OCI-LY7 (cell line): ENCODE results near the gene HMGCS1. TPM values are rescaled to one million over a fixed set of nuclear protein-coding genes. Genes with fewer than 3 reads are reported as not detected.

Experiments used
- BruUV-seq: library from RNA; stranded (reverse); fragments of 400-500 nt; replicated peaks from 2 replicates; lab custom pipeline; 2021; lab: Mats Ljungman, UMichigan
- CTCF ChIA-PET: fragments of 300-600 bp; sonication (Branson Sonifier 250); formaldehyde crosslinking; loops from one replicate; lab custom pipeline; 2022; ENCODE audit warnings: antibody characterized with exemption; ENCODE audit not compliant: unreplicated experiment; lab: Charles Lee
- POLR2A ChIA-PET: fragments of 300-600 bp; sonication (Branson Sonifier 250); formaldehyde crosslinking; loops from one replicate; lab custom pipeline; 2022; ENCODE audit warnings: antibody characterized with exemption; lab: Charles Lee
- DNase-seq: peaks from one replicate; pipeline ENCODE4 v3.0.0-alpha.2; 2015; ENCODE audit warnings: low spot score
- H2AFZ ChIP-seq: fragments of 200-600 bp; sonication (generic), shearing (Covaris generic); 2 replicates; pipeline ENCODE4 v1.6.1; 2014; ENCODE audit warnings: mild to moderate bottlenecking, antibody characterized with exemption, low read length, moderate library complexity
- H3K27ac ChIP-seq: fragments of 200-600 bp; sonication (generic); 2 replicates; pipeline ENCODE4 v1.5.1; 2014; ENCODE audit warnings: mixed run types, low read depth, mild to moderate bottlenecking, moderate library complexity, low read length, inconsistent platforms; ENCODE audit not compliant: poor library complexity, severe bottlenecking
- H3K36me3 ChIP-seq: fragments of 200-600 bp; sonication (generic); 2 replicates; pipeline ENCODE4 v1.6.1; 2014; ENCODE audit warnings: mild to moderate bottlenecking, antibody characterized with exemption, low read length, moderate library complexity, mixed read lengths; ENCODE audit not compliant: insufficient read depth
- H3K4me1 ChIP-seq: fragments of 200-600 bp; sonication (generic); 2 replicates; pipeline ENCODE4 v1.5.1; 2014; ENCODE audit warnings: mild to moderate bottlenecking, low read length; ENCODE audit not compliant: insufficient read depth, poor library complexity, severe bottlenecking
- H3K4me2 ChIP-seq: fragments of 200-600 bp; sonication (generic); 2 replicates; pipeline ENCODE4 v1.6.1; 2014; ENCODE audit warnings: mild to moderate bottlenecking, low read length
- H3K4me3 ChIP-seq: fragments of 200-600 bp; sonication (generic); 2 replicates; pipeline ENCODE4 v1.5.1; 2014; ENCODE audit warnings: mild to moderate bottlenecking, low read depth, low read length; ENCODE audit not compliant: poor library complexity, severe bottlenecking
- H3K79me2 ChIP-seq: fragments of 200-600 bp; sonication (generic); 2 replicates; pipeline ENCODE4 v1.6.1; 2016; ENCODE audit warnings: low read depth, mild to moderate bottlenecking, low read length, moderate library complexity, mixed read lengths; ENCODE audit not compliant: insufficient read depth
- H3K9me2 ChIP-seq: fragments of 200-600 bp; sonication (generic); 2 replicates; pipeline ENCODE4 v1.6.1; 2016; ENCODE audit warnings: mild to moderate bottlenecking, low read length, mixed read lengths; ENCODE audit not compliant: insufficient read depth
- H3K9me3 ChIP-seq: fragments of 200-600 bp; sonication (generic); 2 replicates; pipeline ENCODE4 v1.6.1; 2014; ENCODE audit warnings: mild to moderate bottlenecking, mixed run types, low read length, mixed read lengths
- H4K20me1 ChIP-seq: fragments of 200-600 bp; sonication (generic); 2 replicates; pipeline ENCODE4 v1.6.1; 2014; ENCODE audit warnings: mild to moderate bottlenecking, antibody characterized with exemption, low read length, moderate library complexity, mixed read lengths; ENCODE audit not compliant: insufficient read depth
- CTCF ChIP-seq: fragments of 200-600 bp; sonication (generic); conservative IDR thresholded peaks from 2 replicates; pipeline ENCODE4 v1.5.1; 2014; ENCODE audit warnings: mild to moderate bottlenecking, antibody characterized with exemption, low read length, moderate library complexity, mixed read lengths
- EZH2phosphoT487 ChIP-seq: fragments of 200-600 bp; sonication (generic); IDR thresholded peaks from 2 replicates; pipeline ENCODE4 v1.6.1; 2018; ENCODE audit warnings: low read depth, borderline replicate concordance, mild to moderate bottlenecking, mixed run types, antibody characterized with exemption, low read length, moderate library complexity, mixed read lengths
- intact Hi-C: fragments of 100-400 bp; cut with micrococcal nuclease; formaldehyde crosslinking; loops from one replicate; pipeline ENCODE4 v1.10.0; 2022; ENCODE audit not compliant: unreplicated experiment
- total RNA-seq, 2 experiments: library from RNA; depleted of rRNA in 1 of 2; stranded (reverse); fragments of >200 nt in 1 of 2; shearing (Covaris generic) in 1 of 2; gene quantifications; 2 replicates each; pipeline ENCODE4 v1.2.3, GENCODE V29; 2014 to 2022

The HMGCS1 gene
- total RNA-seq, 2 experiments from 2014 or later = 59.5 to 236 TPM

DNA sequence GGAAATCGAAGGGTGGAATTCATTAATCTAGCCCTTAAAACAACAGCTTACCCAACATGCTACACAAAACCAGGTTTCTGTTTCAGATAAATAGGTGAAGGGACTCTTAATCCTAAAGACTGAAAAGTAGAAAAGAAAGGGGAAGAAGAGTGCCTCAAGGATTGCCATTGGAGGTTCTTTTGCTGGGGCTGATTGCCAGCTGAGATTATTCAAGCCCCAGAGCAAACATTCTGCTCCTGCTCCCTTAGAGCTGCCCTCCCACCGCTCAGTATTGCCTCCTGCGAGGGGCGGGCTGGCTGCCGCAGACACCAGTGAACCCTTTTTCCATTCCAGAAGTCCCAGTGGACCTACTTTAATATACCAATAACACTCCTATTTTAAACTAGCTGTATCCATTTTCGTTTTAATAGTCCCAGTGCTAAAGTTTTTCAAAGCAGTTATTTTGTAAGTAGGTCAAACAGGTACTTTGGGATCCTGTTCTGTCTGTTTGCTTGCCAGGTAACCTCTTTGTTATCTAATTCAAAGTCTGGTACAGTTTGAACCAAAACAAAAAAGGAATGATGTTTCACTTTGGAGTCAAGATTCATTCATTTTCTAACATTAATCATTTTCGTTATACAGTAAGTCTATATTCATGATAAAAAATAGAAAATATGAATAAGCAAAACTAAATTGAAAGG lies 38.6 kb downstream of the HMGCS1 start:
- intact Hi-C loops = no loop called here
- no peak for TF ChIP-seq EZH2phosphoT487
- TF ChIP-seq CTCF = no peak
- CTCF ChIA-PET = no interaction called here
- H2AFZ ChIP-seq = no peak overlapping the region
- H3K27ac ChIP-seq = no peak overlapping the region
- POLR2A ChIA-PET = interaction anchor here (0.6 kb wide), 2 partner anchors 37 to 119 kb away, joined by 3 read pairs; no protein-coding TSS in a partner anchor
- no peak overlapping the region for H3K4me2 ChIP-seq
- no peaks in the 10 kb centered on the region for H3K4me1 ChIP-seq
- H3K9me3 ChIP-seq = no peaks in the 10 kb centered on the region
- H3K9me2 ChIP-seq = no peaks in the 10 kb centered on the region
- H4K20me1 ChIP-seq = no peaks in the 10 kb centered on the region
- no TSS peak for BruUV-seq
- H3K79me2 ChIP-seq = no peaks in the 10 kb centered on the region
- H3K36me3 ChIP-seq = no peaks in the 10 kb centered on the region
- H3K4me3 ChIP-seq = no peak overlapping the region
- DNase-seq = no peak

GRCh38 chr5:43273552-43273951 lies 39.7 kb downstream of the HMGCS1 start:
- no peaks in the 10 kb centered on the region for H3K36me3 ChIP-seq
- no peak overlapping the region for H3K4me2 ChIP-seq
- no TSS peak for BruUV-seq
- ChIA-PET POLR2A (no interaction called here), CTCF (no interaction called here)
- H3K4me1 ChIP-seq = no peaks in the 10 kb centered on the region
- no peak overlapping the region for H2AFZ ChIP-seq
- H3K9me2 ChIP-seq = no peaks in the 10 kb centered on the region
- H3K79me2 ChIP-seq = no peaks in the 10 kb centered on the region
- no peak for DNase-seq
- no peaks in the 10 kb centered on the region for H3K9me3 ChIP-seq
- intact Hi-C loops = no loop called here
- H4K20me1 ChIP-seq = no peaks in the 10 kb centered on the region
- H3K27ac ChIP-seq = no peak overlapping the region
- no peak overlapping the region for H3K4me3 ChIP-seq
- TF ChIP-seq EZH2phosphoT487 = no peak
- no peak for TF ChIP-seq CTCF

- no peak overlapping the region for H2AFZ ChIP-seq
- H3K9me3 ChIP-seq = no peaks in the 10 kb centered on the region
- no peak for TF ChIP-seq EZH2phosphoT487
- no peak for TF ChIP-seq CTCF
- BruUV-seq = no TSS peak
- DNase-seq = no peak
- no peaks in the 10 kb centered on the region for H3K9me2 ChIP-seq
- H3K36me3 ChIP-seq = no peaks in the 10 kb centered on the region
- intact Hi-C loops = no loop called here
- no peak overlapping the region for H3K4me3 ChIP-seq
- POLR2A ChIA-PET = interaction anchor here (0.9 to 1.1 kb wide), 2 partner anchors 33 to 34 kb away, joined by 3 read pairs; no protein-coding TSS in a partner anchor
- CTCF ChIA-PET = no interaction called here
- H3K27ac ChIP-seq = no peak overlapping the region
- H3K4me1 ChIP-seq = no peaks in the 10 kb centered on the region
- no peaks in the 10 kb centered on the region for H3K79me2 ChIP-seq
- H4K20me1 ChIP-seq = no peaks in the 10 kb centered on the region
- H3K4me2 ChIP-seq = no peak overlapping the region
Observed at GRCh38 chr5:43270645-43271044, 42.6 kb downstream of the HMGCS1 start.
